Neural cell (in vitro differentiated cells): ENCODE data around the gene SUMO3.

Source experiments
- EP300 ChIP-seq: fragments of 450-650 bp; conservative IDR thresholded peaks from 2 replicates; pipeline ENCODE4 v1.6.1; 2014; ENCODE audit warnings: antibody characterized with exemption, mild to moderate bottlenecking, moderate library complexity; ENCODE audit not compliant: poor library complexity, severe bottlenecking
- EZH2 ChIP-seq: fragments of 200-600, 300-800 bp; shearing (Covaris generic), sonication (generic); IDR thresholded peaks from 2 replicates; pipeline ENCODE4 v1.6.1; 2014; ENCODE audit warnings: antibody characterized with exemption, low read length, borderline replicate concordance, mild to moderate bottlenecking; ENCODE audit not compliant: insufficient read depth, poor library complexity, severe bottlenecking
- POLR2AphosphoS5 ChIP-seq: IDR thresholded peaks from 2 replicates; pipeline ENCODE4 v1.6.1; 2012
- SMC3 ChIP-seq: fragments of 450-650 bp; conservative IDR thresholded peaks from 2 replicates; pipeline ENCODE4 v1.6.1; 2014; ENCODE audit warnings: antibody characterized with exemption, mild to moderate bottlenecking, moderate library complexity; ENCODE audit not compliant: poor library complexity
- TAF1 ChIP-seq: IDR thresholded peaks from 2 replicates; pipeline ENCODE4 v1.6.1; 2012; ENCODE audit warnings: low read depth
- TF ChIP-seq, protein P1 (sequence below): fragments of 450-650 bp; IDR thresholded peaks from 2 replicates; pipeline ENCODE4 v1.5.1; 2014; ENCODE audit warnings: antibody characterized with exemption, mild to moderate bottlenecking, moderate library complexity; ENCODE audit not compliant: poor library complexity, severe bottlenecking
- TF ChIP-seq, protein P2 (sequence below): IDR thresholded peaks from 2 replicates; pipeline ENCODE4 v1.6.1; 2012; ENCODE audit warnings: borderline replicate concordance

DNA sequence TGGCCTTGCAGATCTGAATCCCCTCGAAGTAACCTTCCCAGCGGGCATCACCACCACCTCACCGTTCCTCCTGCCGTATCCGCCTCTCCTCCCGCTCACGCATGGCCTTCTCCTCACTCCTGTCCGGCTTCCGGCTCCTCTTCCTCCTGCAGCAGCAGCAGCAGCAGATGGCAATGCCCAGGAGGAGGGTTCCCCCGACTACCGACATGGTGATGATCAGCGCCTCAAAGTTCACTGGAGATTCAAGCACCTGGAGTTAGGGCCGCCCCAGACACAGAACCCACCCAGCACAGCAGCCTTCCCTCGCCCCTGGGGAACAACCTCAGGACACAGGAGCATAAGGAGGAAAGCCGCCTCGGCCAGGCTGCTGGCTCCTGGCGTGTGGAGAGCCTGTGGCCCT is 38.3 kb upstream of the SUMO3 start:
- TF ChIP-seq POLR2AphosphoS5 (no peak), TAF1 (no peak), EP300 (no peak), SMC3 (no peak), EZH2 (no peak)
- TF ChIP-seq, protein P1, sequence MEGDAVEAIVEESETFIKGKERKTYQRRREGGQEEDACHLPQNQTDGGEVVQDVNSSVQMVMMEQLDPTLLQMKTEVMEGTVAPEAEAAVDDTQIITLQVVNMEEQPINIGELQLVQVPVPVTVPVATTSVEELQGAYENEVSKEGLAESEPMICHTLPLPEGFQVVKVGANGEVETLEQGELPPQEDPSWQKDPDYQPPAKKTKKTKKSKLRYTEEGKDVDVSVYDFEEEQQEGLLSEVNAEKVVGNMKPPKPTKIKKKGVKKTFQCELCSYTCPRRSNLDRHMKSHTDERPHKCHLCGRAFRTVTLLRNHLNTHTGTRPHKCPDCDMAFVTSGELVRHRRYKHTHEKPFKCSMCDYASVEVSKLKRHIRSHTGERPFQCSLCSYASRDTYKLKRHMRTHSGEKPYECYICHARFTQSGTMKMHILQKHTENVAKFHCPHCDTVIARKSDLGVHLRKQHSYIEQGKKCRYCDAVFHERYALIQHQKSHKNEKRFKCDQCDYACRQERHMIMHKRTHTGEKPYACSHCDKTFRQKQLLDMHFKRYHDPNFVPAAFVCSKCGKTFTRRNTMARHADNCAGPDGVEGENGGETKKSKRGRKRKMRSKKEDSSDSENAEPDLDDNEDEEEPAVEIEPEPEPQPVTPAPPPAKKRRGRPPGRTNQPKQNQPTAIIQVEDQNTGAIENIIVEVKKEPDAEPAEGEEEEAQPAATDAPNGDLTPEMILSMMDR = no peak
- TF ChIP-seq, protein P2, sequence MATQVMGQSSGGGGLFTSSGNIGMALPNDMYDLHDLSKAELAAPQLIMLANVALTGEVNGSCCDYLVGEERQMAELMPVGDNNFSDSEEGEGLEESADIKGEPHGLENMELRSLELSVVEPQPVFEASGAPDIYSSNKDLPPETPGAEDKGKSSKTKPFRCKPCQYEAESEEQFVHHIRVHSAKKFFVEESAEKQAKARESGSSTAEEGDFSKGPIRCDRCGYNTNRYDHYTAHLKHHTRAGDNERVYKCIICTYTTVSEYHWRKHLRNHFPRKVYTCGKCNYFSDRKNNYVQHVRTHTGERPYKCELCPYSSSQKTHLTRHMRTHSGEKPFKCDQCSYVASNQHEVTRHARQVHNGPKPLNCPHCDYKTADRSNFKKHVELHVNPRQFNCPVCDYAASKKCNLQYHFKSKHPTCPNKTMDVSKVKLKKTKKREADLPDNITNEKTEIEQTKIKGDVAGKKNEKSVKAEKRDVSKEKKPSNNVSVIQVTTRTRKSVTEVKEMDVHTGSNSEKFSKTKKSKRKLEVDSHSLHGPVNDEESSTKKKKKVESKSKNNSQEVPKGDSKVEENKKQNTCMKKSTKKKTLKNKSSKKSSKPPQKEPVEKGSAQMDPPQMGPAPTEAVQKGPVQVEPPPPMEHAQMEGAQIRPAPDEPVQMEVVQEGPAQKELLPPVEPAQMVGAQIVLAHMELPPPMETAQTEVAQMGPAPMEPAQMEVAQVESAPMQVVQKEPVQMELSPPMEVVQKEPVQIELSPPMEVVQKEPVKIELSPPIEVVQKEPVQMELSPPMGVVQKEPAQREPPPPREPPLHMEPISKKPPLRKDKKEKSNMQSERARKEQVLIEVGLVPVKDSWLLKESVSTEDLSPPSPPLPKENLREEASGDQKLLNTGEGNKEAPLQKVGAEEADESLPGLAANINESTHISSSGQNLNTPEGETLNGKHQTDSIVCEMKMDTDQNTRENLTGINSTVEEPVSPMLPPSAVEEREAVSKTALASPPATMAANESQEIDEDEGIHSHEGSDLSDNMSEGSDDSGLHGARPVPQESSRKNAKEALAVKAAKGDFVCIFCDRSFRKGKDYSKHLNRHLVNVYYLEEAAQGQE = no peak
